ENCODE measurements around the gene SLC10A7. TPM values are rescaled to one million over a fixed set of nuclear protein-coding genes. Genes with fewer than 3 reads are reported as not detected.
"Not testable (repeated sequence)": the region's sequence is repeated elsewhere in the genome, so short reads cannot be mapped to it uniquely, and the experiment has no call there.

The SLC10A7 gene
- total RNA-seq, 1 donor from 2014 or later, result 11.8 TPM

DNA sequence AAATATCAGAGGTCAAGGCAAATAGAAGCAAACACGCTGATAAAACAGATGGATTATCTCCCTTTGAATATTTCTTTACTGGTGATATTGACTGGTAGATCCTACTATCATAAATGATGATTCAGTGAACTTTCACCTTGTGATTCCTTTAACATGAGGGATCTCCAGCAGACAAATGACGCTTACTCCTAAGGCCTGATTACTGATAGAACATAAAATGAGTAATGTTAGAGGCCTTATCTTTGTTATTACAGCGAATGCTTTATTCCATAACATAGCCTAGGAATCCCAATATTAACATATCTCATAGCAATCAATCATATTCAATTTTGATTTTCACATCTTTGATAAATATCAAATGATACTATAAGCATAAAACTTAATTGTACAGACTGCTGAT lies 152.3 kb downstream of the SLC10A7 start:
- TF ChIP-seq, protein P1, sequence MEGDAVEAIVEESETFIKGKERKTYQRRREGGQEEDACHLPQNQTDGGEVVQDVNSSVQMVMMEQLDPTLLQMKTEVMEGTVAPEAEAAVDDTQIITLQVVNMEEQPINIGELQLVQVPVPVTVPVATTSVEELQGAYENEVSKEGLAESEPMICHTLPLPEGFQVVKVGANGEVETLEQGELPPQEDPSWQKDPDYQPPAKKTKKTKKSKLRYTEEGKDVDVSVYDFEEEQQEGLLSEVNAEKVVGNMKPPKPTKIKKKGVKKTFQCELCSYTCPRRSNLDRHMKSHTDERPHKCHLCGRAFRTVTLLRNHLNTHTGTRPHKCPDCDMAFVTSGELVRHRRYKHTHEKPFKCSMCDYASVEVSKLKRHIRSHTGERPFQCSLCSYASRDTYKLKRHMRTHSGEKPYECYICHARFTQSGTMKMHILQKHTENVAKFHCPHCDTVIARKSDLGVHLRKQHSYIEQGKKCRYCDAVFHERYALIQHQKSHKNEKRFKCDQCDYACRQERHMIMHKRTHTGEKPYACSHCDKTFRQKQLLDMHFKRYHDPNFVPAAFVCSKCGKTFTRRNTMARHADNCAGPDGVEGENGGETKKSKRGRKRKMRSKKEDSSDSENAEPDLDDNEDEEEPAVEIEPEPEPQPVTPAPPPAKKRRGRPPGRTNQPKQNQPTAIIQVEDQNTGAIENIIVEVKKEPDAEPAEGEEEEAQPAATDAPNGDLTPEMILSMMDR (IDR thresholded peaks at IDR 0.05; ENCODE audit: unreplicated experiment), result no peak
- no peaks in the 10 kb centered on the region for H3K27me3 Mint-ChIP-seq (ENCODE audit: unreplicated experiment)
- peaks cover 6% of the 10 kb centered on the region for H3K4me1 Mint-ChIP-seq (ENCODE audit: unreplicated experiment)
- no peak overlapping the region for H3K27ac Mint-ChIP-seq (ENCODE audit: unreplicated experiment)
- H3K9me3 Mint-ChIP-seq (ENCODE audit: unreplicated experiment), result no peaks in the 10 kb centered on the region
- H3K4me3 Mint-ChIP-seq (ENCODE audit: unreplicated experiment), result no peak overlapping the region
- no peaks in the 10 kb centered on the region for H3K36me3 Mint-ChIP-seq (ENCODE audit: low read depth, unreplicated experiment)
- no peak for DNase-seq (ENCODE audit: low spot score)

DNA sequence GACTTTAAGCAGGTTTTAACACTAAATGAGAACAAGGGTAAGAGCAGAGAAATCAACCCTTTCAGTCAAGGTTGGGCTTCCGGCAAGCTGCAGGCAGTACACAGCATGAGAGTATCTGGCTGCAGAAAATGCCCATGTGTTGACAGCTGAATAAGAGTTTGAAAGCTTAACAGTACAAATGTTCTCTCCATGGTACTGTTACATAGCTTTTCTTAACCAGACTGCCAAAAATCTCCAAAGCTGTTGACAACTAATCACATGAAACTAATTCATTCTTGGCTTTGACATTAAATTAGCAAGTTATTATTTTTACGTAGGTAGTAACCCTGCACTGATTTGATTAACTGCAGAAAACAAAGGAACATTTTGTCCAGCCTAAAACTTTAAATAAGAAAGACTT lies 153.5 kb downstream of the SLC10A7 start:
- TF ChIP-seq, protein P1 (IDR thresholded peaks at IDR 0.05; ENCODE audit: unreplicated experiment), result no peak
- Mint-ChIP-seq H3K27ac (ENCODE audit: unreplicated experiment) (no peak overlapping the region), H3K36me3 (ENCODE audit: low read depth, unreplicated experiment) (no peaks in the 10 kb centered on the region), H3K27me3 (ENCODE audit: unreplicated experiment) (no peaks in the 10 kb centered on the region), H3K9me3 (ENCODE audit: unreplicated experiment) (no peaks in the 10 kb centered on the region), H3K4me3 (ENCODE audit: unreplicated experiment) (no peak overlapping the region), H3K4me1 (ENCODE audit: unreplicated experiment) (peaks cover 6% of the 10 kb centered on the region)
- DNase-seq (ENCODE audit: low spot score), result no peak

DNA sequence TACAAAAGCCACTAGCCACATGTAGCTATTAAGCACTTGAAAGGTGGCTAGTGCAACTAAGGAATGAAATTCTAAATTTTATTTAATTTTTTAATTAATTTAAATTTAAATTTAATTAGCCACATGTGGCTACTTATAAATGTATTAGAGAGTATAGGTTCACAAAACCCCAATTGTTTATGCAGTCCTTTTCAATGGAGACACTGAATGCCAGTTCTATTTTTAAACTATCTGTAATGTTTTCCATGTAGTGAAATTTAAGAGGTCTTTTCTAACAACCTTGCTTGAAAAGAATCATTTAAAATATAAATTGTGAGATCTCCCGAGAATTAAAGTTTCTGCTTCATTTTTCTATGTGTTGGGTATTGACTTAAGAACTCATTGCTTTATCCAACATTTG lies 154.4 kb downstream of the SLC10A7 start:
- peaks cover 6% of the 10 kb centered on the region for H3K4me1 Mint-ChIP-seq (ENCODE audit: unreplicated experiment)
- TF ChIP-seq, protein P1 (IDR thresholded peaks at IDR 0.05; ENCODE audit: unreplicated experiment), result no peak
- no peak overlapping the region for H3K4me3 Mint-ChIP-seq (ENCODE audit: unreplicated experiment)
- no peaks in the 10 kb centered on the region for H3K27me3 Mint-ChIP-seq (ENCODE audit: unreplicated experiment)
- H3K27ac Mint-ChIP-seq (ENCODE audit: unreplicated experiment), result no peak overlapping the region
- no peaks in the 10 kb centered on the region for H3K36me3 Mint-ChIP-seq (ENCODE audit: low read depth, unreplicated experiment)
- no peaks in the 10 kb centered on the region for H3K9me3 Mint-ChIP-seq (ENCODE audit: unreplicated experiment)
- DNase-seq (ENCODE audit: low spot score), result no peak

- H3K9me3 Mint-ChIP-seq (ENCODE audit: unreplicated experiment), result no peaks in the 10 kb centered on the region
Measured at GRCh38 chr4:146359771-146360170, 162.0 kb downstream of the SLC10A7 start.

DNA sequence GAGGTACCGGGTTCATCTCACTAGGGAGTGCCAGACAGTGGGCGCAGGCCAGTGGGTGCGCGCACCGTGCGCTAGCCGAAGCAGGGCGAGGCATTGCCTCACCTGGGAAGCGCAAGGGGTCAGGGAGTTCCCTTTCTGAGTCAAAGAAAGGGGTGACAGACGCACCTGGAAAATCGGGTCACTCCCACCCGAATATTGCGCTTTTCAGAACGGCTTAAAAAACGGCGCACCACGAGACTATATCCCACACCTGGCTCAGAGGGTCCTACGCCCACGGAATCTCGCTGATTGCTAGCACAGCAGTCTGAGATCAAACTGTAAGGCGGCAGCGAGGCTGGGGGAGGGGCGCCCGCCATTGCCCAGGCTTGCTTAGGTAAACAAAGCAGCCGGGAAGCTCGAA lies 171.6 kb downstream of the SLC10A7 start:
- not testable (repeated sequence) for H3K4me1 Mint-ChIP-seq (ENCODE audit: unreplicated experiment); H3K4me3 Mint-ChIP-seq (ENCODE audit: unreplicated experiment); H3K27me3 Mint-ChIP-seq (ENCODE audit: unreplicated experiment); H3K27ac Mint-ChIP-seq (ENCODE audit: unreplicated experiment); DNase-seq (ENCODE audit: low spot score); H3K9me3 Mint-ChIP-seq (ENCODE audit: unreplicated experiment); H3K36me3 Mint-ChIP-seq (ENCODE audit: low read depth, unreplicated experiment)

More at GRCh38 chr4:146359771-146360170, 162.0 kb downstream of the SLC10A7 start:
- Mint-ChIP-seq H3K27ac (ENCODE audit: unreplicated experiment) (no peak overlapping the region), H3K36me3 (ENCODE audit: low read depth, unreplicated experiment) (no peaks in the 10 kb centered on the region), H3K4me3 (ENCODE audit: unreplicated experiment) (no peak overlapping the region), H3K27me3 (ENCODE audit: unreplicated experiment) (no peaks in the 10 kb centered on the region), H3K4me1 (ENCODE audit: unreplicated experiment) (no peaks in the 10 kb centered on the region)
- DNase-seq (ENCODE audit: low spot score), result no peak
- TF ChIP-seq, protein P1 (IDR thresholded peaks at IDR 0.05; ENCODE audit: unreplicated experiment), result no peak

GRCh38 chr4:146349306-146349705 lies 172.4 kb downstream of the SLC10A7 start:
- Mint-ChIP-seq H3K4me1 (ENCODE audit: unreplicated experiment) (peaks cover 2% of the 10 kb centered on the region), H3K9me3 (ENCODE audit: unreplicated experiment) (no peaks in the 10 kb centered on the region), H3K27ac (ENCODE audit: unreplicated experiment) (no peak overlapping the region), H3K4me3 (ENCODE audit: unreplicated experiment) (no peak overlapping the region), H3K36me3 (ENCODE audit: low read depth, unreplicated experiment) (no peaks in the 10 kb centered on the region), H3K27me3 (ENCODE audit: unreplicated experiment) (no peaks in the 10 kb centered on the region)
- DNase-seq (ENCODE audit: low spot score), result no peak
- TF ChIP-seq, protein P1 (IDR thresholded peaks at IDR 0.05; ENCODE audit: unreplicated experiment), result no peak
